ENCODE data around the gene GUCY1B1. TPM values are rescaled to one million over a fixed set of nuclear protein-coding genes. Genes with fewer than 3 reads are reported as not detected.

The GUCY1B1 gene
- total RNA-seq, 1 donor from 2014 or later, result 0.20 TPM

Other genes starting within 250 kb of the GUCY1B1 start
- 0.07 TPM in 1 of 2 replicates, not detected in the other for gene GUCY1A1, start 92.2 kb upstream of the GUCY1B1 start, total RNA-seq
- not detected in 2 replicates for gene ASIC5, start 107.3 kb downstream of the GUCY1B1 start, total RNA-seq
- gene TDO2, start 144.7 kb downstream of the GUCY1B1 start, total RNA-seq, result not detected in 2 replicates
- gene CTSO, start 194.8 kb downstream of the GUCY1B1 start, total RNA-seq, result 6.1 and 12.1 TPM in 2 replicates